Neural crest cell (in vitro differentiated cells): Measurements from ENCODE around the gene MYL11. TPM values are rescaled to one million over a fixed set of nuclear protein-coding genes. Genes with fewer than 3 reads are reported as not detected.

Experiments
- DNase-seq: peaks from one replicate; pipeline ENCODE4 v3.0.0; 2021; ENCODE audit warnings: low read depth, mixed read lengths, low spot score
- H3K27ac Mint-ChIP-seq: one replicate; pipeline ENCODE4 v1.8.0; 2021; ENCODE audit warnings: mild to moderate bottlenecking, mixed read lengths; ENCODE audit not compliant: unreplicated experiment
- H3K27me3 Mint-ChIP-seq: 2 replicates; pipeline ENCODE4 v1.8.0; 2021; ENCODE audit warnings: low read depth, mild to moderate bottlenecking, mixed read lengths
- H3K36me3 Mint-ChIP-seq: 2 replicates; pipeline ENCODE4 v1.8.0; 2021; ENCODE audit warnings: low read depth, mild to moderate bottlenecking, mixed read lengths
- H3K4me1 Mint-ChIP-seq: 2 replicates; pipeline ENCODE4 v1.8.0; 2021; ENCODE audit warnings: mixed read lengths
- H3K4me3 Mint-ChIP-seq: one replicate; pipeline ENCODE4 v1.8.0; 2021; ENCODE audit warnings: mild to moderate bottlenecking, mixed read lengths
- H3K9me3 Mint-ChIP-seq: 2 replicates; pipeline ENCODE4 v1.8.0; 2021; ENCODE audit warnings: mixed read lengths
- total RNA-seq: library from RNA; stranded (reverse); gene quantifications from 2 replicates; pipeline ENCODE4 v1.2.1, GENCODE V29; 2021
- TF ChIP-seq, protein P1 (sequence below): fragments of 200-600 bp; sonication (generic); conservative IDR thresholded peaks from 2 replicates; pipeline ENCODE4 v1.5.0; 2021; ENCODE audit warnings: antibody characterized with exemption, mild to moderate bottlenecking

MYL11 gene
- total RNA-seq, 1 donor from 2014 or later = not detected

DNA sequence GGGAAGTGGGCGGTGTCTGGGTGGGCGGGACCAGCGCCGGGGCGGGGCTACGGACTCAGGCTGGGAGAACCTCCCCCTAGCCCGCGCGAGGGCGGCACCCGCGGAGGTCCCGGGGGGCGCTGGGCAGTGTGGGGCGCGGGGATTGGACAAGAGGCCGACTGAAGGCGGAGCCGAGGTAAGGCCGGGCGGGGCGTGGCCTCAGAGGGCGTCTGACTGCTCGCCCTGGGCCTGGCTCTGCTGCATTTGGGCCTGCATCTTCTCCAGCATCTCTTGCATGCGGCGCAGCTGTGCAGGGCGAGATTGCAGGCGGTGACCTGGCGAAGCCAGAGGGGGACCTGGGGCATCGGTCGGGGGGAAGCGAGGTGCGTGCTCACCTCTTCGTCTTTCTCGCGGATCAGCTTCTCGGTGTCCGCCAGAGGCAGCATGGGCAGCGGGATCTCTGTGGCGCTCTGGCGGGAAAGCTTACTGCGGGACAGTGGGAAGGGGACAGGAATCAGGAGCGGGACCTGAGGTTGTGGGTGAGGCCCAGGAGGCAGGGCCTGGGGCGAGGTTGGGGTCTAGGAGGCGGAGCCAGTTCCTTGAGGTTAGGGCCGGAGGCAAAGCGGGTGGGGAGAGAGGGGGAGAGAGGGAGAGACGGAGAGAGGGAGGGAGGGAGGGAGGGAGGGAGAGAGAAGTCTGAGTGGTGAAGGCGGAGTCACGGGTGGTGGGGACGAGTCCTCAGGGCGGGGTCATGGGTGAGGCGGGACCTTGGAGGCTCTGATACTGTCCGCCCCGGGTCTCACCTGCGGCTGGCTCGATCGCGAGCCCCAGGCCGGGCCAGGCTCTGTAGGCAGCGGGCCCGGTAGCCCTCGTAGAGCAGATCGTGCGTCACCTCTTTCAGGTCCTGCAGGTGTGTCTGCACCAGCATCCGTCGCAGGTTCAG lies 3.9 kb downstream of the MYL11 start:
- no peaks in the 10 kb centered on the region for H3K9me3 Mint-ChIP-seq
- peaks cover 39% of the 10 kb centered on the region for H3K4me1 Mint-ChIP-seq
- peaks cover 3% of the 10 kb centered on the region for H3K36me3 Mint-ChIP-seq
- TF ChIP-seq, protein P1, sequence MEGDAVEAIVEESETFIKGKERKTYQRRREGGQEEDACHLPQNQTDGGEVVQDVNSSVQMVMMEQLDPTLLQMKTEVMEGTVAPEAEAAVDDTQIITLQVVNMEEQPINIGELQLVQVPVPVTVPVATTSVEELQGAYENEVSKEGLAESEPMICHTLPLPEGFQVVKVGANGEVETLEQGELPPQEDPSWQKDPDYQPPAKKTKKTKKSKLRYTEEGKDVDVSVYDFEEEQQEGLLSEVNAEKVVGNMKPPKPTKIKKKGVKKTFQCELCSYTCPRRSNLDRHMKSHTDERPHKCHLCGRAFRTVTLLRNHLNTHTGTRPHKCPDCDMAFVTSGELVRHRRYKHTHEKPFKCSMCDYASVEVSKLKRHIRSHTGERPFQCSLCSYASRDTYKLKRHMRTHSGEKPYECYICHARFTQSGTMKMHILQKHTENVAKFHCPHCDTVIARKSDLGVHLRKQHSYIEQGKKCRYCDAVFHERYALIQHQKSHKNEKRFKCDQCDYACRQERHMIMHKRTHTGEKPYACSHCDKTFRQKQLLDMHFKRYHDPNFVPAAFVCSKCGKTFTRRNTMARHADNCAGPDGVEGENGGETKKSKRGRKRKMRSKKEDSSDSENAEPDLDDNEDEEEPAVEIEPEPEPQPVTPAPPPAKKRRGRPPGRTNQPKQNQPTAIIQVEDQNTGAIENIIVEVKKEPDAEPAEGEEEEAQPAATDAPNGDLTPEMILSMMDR = peak; percentile 22
- H3K27ac Mint-ChIP-seq = peak overlapping the region; percentile 100
- peak overlapping the region; percentile 99 for H3K4me3 Mint-ChIP-seq
- peak; percentile 97 for DNase-seq
- no peaks in the 10 kb centered on the region for H3K27me3 Mint-ChIP-seq

DNA sequence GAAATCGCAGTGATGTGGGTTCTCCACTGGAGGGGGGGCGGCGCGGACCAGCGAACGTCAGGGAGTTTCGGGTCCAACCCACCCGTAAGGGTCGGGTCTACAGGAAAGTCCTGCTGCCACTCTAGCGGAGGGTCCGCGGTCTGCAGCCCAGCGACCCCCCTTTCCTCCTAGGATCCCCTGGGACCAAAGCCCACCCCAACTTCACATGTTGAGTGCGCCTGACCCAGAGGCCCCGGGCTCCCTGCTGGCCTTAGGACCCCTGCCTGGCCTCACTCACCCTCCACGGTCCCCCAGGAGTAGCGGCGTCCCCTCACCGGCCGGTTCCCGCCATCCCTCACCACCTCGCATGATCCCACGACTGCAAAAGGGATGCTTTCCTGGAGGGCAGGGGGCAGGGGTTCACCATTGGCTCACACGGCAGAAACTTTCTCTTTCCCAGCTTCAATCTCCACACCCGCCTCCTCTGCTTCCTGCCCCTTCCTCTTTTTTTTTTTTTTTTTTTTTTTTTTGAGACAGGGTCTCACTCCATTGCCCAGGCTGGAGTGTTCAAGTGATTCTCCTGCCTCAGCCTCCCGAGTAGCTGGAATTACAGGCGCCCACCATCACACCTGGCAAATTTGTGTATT lies 4.7 kb downstream of the MYL11 start:
- no peak for DNase-seq
- H3K36me3 Mint-ChIP-seq = peaks cover 3% of the 10 kb centered on the region
- no peak overlapping the region for H3K27ac Mint-ChIP-seq
- TF ChIP-seq, protein P1 = no peak
- H3K4me3 Mint-ChIP-seq = peak overlapping the region; percentile 99
- H3K9me3 Mint-ChIP-seq = no peaks in the 10 kb centered on the region
- peaks cover 2% of the 10 kb centered on the region for H3K27me3 Mint-ChIP-seq
- H3K4me1 Mint-ChIP-seq = peaks cover 42% of the 10 kb centered on the region

DNA sequence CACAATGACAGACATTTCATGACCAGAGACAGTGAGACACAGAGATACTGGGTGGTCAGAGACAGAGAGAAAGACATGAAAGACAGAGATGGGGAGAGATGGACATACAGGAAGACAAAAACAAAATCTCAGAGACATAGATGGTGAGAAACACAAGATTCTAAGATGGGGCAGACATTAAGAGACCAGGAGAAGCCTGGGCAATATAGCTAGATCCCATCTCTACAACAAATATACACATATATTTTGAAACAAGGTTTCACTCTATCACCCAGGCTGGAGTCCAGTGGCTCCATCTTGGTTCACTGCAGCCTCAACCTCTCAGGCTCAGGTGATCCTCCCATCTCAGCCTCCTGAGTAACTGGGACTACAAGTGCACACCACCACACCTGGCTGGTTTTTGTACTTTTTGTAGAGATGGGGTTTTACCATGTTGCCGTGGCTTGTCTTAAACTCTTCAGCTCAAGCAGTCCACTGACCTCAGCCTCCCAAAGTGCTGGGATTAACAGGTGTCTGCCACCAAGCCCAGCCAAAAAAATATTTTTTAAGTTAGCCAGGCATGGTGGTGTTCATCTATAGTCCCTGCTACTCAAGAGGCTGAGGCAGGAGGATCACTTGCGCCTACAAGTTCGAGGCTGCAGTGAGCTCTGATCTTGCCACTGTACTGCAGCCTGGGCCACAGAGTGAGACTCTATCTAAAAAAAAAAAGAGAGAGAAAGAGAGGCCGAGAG lies 5.6 kb downstream of the MYL11 start:
- H3K36me3 Mint-ChIP-seq = peaks cover 3% of the 10 kb centered on the region
- H3K9me3 Mint-ChIP-seq = no peaks in the 10 kb centered on the region
- H3K27ac Mint-ChIP-seq = no peak overlapping the region
- DNase-seq = no peak
- H3K27me3 Mint-ChIP-seq = peaks cover 2% of the 10 kb centered on the region
- peak overlapping the region; percentile 99 for H3K4me3 Mint-ChIP-seq
- TF ChIP-seq, protein P1 = no peak
- peaks cover 42% of the 10 kb centered on the region for H3K4me1 Mint-ChIP-seq

DNA sequence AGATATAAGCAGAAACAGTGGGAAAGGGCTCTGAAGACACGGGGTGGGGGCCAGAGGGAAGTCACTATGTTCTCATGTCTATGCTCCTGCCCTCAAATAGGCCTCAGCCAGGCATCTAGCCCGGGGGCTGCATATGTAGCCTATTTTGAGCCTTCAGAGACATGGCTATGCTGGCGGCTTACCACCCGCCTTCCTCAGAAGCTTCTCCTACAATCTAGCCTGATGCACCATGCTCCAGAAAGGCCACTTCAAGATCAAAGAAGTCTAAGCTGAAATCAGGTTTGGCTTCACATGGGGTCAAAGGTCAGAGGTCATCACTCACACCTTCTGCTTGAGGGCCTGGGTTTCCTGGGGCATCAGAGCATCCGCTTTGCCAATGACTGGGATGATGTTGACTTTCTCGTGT lies 6.2 kb downstream of the MYL11 start:
- Mint-ChIP-seq H3K27me3 (peaks cover 2% of the 10 kb centered on the region), H3K4me3 (peak overlapping the region; percentile 99), H3K27ac (no peak overlapping the region), H3K9me3 (no peaks in the 10 kb centered on the region), H3K36me3 (peaks cover 3% of the 10 kb centered on the region), H3K4me1 (peaks cover 42% of the 10 kb centered on the region)
- DNase-seq = no peak
- TF ChIP-seq, protein P1 = no peak

DNA sequence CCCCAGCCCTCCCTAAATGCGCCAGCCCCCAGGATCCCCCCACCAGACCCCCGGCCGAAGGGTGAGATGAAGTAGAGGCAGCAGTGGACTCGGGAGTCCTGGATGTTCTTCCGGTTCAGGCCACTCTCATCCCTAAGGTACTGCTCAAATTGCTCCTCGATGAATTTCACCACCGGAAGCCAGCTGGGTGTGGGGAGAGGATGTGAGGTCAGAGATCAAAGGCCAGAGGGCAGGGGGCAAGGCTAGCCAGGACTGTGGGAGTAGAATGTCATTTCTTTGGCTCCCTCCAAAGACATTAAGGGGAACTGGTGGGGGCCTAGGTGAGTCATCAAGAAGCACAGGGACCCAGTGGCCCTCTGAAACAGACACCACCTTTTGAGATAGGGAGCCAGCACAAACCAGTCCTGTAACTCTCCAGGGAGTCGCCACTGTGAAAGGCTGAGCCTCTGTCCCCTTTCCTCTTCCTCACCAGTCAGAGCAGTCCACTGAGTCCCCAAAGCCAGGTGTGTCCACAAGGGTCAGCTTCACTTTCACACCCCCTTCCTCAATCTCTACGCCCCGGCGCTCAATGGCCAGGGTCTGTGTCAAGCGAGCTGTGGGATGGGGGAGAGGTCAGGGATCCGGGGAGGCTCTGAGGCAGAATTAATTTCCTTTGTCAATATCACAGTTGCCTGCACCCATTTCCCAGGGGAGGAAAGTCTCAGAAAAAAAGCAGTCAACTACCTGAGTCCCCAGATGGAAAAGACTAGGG lies 6.9 kb downstream of the MYL11 start:
- H3K9me3 Mint-ChIP-seq = no peaks in the 10 kb centered on the region
- peaks cover 3% of the 10 kb centered on the region for H3K36me3 Mint-ChIP-seq
- TF ChIP-seq, protein P1 = no peak
- peaks cover 2% of the 10 kb centered on the region for H3K27me3 Mint-ChIP-seq
- peak overlapping the region; percentile 57 for H3K27ac Mint-ChIP-seq
- no peak for DNase-seq
- H3K4me1 Mint-ChIP-seq = peaks cover 42% of the 10 kb centered on the region
- peak overlapping the region; percentile 64 for H3K4me3 Mint-ChIP-seq
